H1 (cell line): Measurements from ENCODE around the gene COL27A1. TPM values are rescaled to one million over a fixed set of nuclear protein-coding genes. Genes with fewer than 3 reads are reported as not detected.

Experiments used
- CTCF ChIA-PET: fragments of 300-600 bp; sonication (Branson Sonifier 250); formaldehyde crosslinking; loops from one replicate; lab custom pipeline; 2021; ENCODE audit not compliant: partially characterized antibody; lab: Charles Lee
- POLR2A ChIA-PET: fragments of 300-600 bp; sonication (Branson Sonifier 250); formaldehyde crosslinking; loops from one replicate; lab custom pipeline; 2021; ENCODE audit warnings: inconsistent platforms; ENCODE audit not compliant: partially characterized antibody; lab: Charles Lee
- DNase-seq, 2 experiments: peaks; one replicate each; pipeline versions ENCODE4 v3.0.0 to v3.0.0-alpha.2; 2010 to 2022; ENCODE audit warnings: low spot score in 2 of 2, low read depth in 1 of 2, mixed read lengths in 1 of 2
- FAIRE-seq: peaks from 2 replicates; lab custom pipeline; 2011; peaks lifted over from hg19 to GRCh38; lab: Jason Lieb, UNC
- H2AFZ ChIP-seq: 2 replicates; pipeline ENCODE4 v1.8.1; 2012; ENCODE audit warnings: low read length, inconsistent platforms
- H2AK5ac ChIP-seq: 2 replicates; pipeline ENCODE4 v1.6.1; 2013; ENCODE audit warnings: low read depth, low read length
- H2BK120ac ChIP-seq: replicated peaks from 2 replicates; pipeline ENCODE3; 2013; ENCODE audit warnings: low read depth, low read length, inconsistent platforms
- H2BK12ac ChIP-seq: 2 replicates; pipeline ENCODE4 v1.6.1; 2013; ENCODE audit warnings: low read depth, low read length
- H2BK15ac ChIP-seq: 2 replicates; pipeline ENCODE4 v1.6.1; 2013; ENCODE audit warnings: low read length
- H2BK20ac ChIP-seq: 2 replicates; pipeline ENCODE4 v1.6.1; 2013; ENCODE audit warnings: low read length
- H2BK5ac ChIP-seq: 2 replicates; pipeline ENCODE4 v1.6.1; 2013; ENCODE audit warnings: low read depth, low read length
- H3K14ac ChIP-seq: 2 replicates; pipeline ENCODE4 v1.6.1; 2013; ENCODE audit warnings: inconsistent platforms; ENCODE audit not compliant: insufficient read length
- H3K18ac ChIP-seq: 2 replicates; pipeline ENCODE4 v1.6.1; 2013; ENCODE audit warnings: low read length; ENCODE audit errors: extremely low read depth
- H3K23ac ChIP-seq: 2 replicates; pipeline ENCODE4 v1.6.1; 2013; ENCODE audit warnings: inconsistent platforms; ENCODE audit not compliant: insufficient read length
- H3K23me2 ChIP-seq: 2 replicates; pipeline ENCODE4 v1.6.1; 2013; ENCODE audit warnings: low read depth, low read length
- H3K27ac ChIP-seq: 2 replicates; pipeline ENCODE4 v1.6.1; 2011; ENCODE audit warnings: low read depth, low read length, inconsistent platforms
- H3K27me3 ChIP-seq, 4 experiments: replicated peaks in 1 of 4; 1 replicate in 1 of 4; 2 replicates in 3 of 4; pipeline versions ENCODE4 v1.6.1 to v1.8.1; 2011 to 2013; ENCODE audit warnings: low read length in 3 of 4, mild to moderate bottlenecking in 3 of 4, inconsistent platforms in 2 of 4, mixed read lengths in 2 of 4, moderate library complexity in 1 of 4; ENCODE audit not compliant: control insufficient read depth in 3 of 4, insufficient read depth in 3 of 4; ENCODE audit errors: extremely low read depth in 1 of 4
- H3K36me3 ChIP-seq, 4 experiments: 2 replicates each; pipeline versions ENCODE4 v1.6.1 to v1.8.1; 2011 to 2013; ENCODE audit warnings: mild to moderate bottlenecking in 4 of 4, low read length in 3 of 4, moderate library complexity in 2 of 4, control low read depth in 1 of 4, inconsistent platforms in 1 of 4; ENCODE audit not compliant: insufficient read depth in 4 of 4, control insufficient read depth in 2 of 4
- H3K4ac ChIP-seq: replicated peaks from 2 replicates; pipeline ENCODE3; 2013; ENCODE audit warnings: low read length, low read depth, mixed read lengths, inconsistent platforms; ENCODE audit not compliant: insufficient read length
- H3K4me1 ChIP-seq, 4 experiments: replicated peaks in 1 of 4; 1 replicate in 1 of 4; 2 replicates in 3 of 4; pipeline versions ENCODE4 v1.6.1 to v1.8.1; 2011 to 2013; ENCODE audit warnings: low read length in 3 of 4, inconsistent platforms in 2 of 4, mixed read lengths in 1 of 4; ENCODE audit not compliant: insufficient read depth in 4 of 4, control insufficient read depth in 3 of 4
- H3K4me2 ChIP-seq, 2 experiments: 2 replicates each; pipeline versions ENCODE4 v1.6.1 to v1.8.1; 2011 to 2013; ENCODE audit warnings: low read depth in 2 of 2, low read length in 2 of 2, control low read depth in 1 of 2, inconsistent platforms in 1 of 2, mild to moderate bottlenecking in 1 of 2; ENCODE audit not compliant: insufficient read depth in 1 of 2
- H3K4me3 ChIP-seq, 4 experiments: fragments of 200-600, 300-600 bp in 1 of 4; sonication (generic), shearing (Covaris generic), sonication (Bioruptor Twin) in 1 of 4; 2 replicates each; pipeline versions ENCODE4 v1.5.1 to v1.8.1; 2011 to 2016; ENCODE audit warnings: low read length in 4 of 4, low read depth in 3 of 4, control low read depth in 2 of 4, inconsistent platforms in 2 of 4, mild to moderate bottlenecking in 2 of 4, mixed read lengths in 1 of 4, moderate library complexity in 1 of 4; ENCODE audit not compliant: insufficient read depth in 2 of 4; ENCODE audit errors: extremely low read depth in 1 of 4
- H3K56ac ChIP-seq: replicated peaks from 2 replicates; pipeline ENCODE3; 2013; ENCODE audit warnings: low read depth, mild to moderate bottlenecking, mixed read lengths, low read length, inconsistent platforms; ENCODE audit not compliant: insufficient read length
- H3K79me1 ChIP-seq: 2 replicates; pipeline ENCODE4 v1.6.1; 2013; ENCODE audit warnings: low read depth, low read length, control low read depth
- H3K79me2 ChIP-seq, 2 experiments: 2 replicates each; pipeline versions ENCODE4 v1.6.1 to v1.8.1; 2012 to 2013; ENCODE audit warnings: low read length in 2 of 2, mild to moderate bottlenecking in 2 of 2, inconsistent platforms in 1 of 2; ENCODE audit not compliant: insufficient read depth in 2 of 2, control insufficient read depth in 1 of 2
- H3K9ac ChIP-seq, 4 experiments: replicated peaks in 1 of 4; 1 replicate in 1 of 4; 2 replicates in 3 of 4; pipeline versions ENCODE4 v1.6.1 to v1.8.1; 2011 to 2013; ENCODE audit warnings: low read depth in 3 of 4, low read length in 3 of 4, control low read depth in 2 of 4, mild to moderate bottlenecking in 2 of 4, moderate library complexity in 2 of 4, inconsistent platforms in 1 of 4; ENCODE audit errors: extremely low read depth in 1 of 4
- H3K9me3 ChIP-seq, 2 experiments: 2 replicates each; pipeline versions ENCODE4 v1.6.1 to v1.8.1; 2012 to 2013; ENCODE audit warnings: mild to moderate bottlenecking in 2 of 2, moderate library complexity in 2 of 2, control low read depth in 1 of 2, inconsistent platforms in 1 of 2, low read depth in 1 of 2, low read length in 1 of 2, mixed read lengths in 1 of 2; ENCODE audit not compliant: insufficient read depth in 2 of 2
- H4K20me1 ChIP-seq, 2 experiments: replicated peaks in 1 of 2; 2 replicates each; pipeline versions ENCODE3 to v1.8.1; 2011 to 2013; ENCODE audit warnings: inconsistent platforms in 2 of 2, low read length in 2 of 2, mild to moderate bottlenecking in 1 of 2; ENCODE audit not compliant: insufficient read depth in 2 of 2, control insufficient read depth in 1 of 2
- H4K5ac ChIP-seq: 2 replicates; pipeline ENCODE4 v1.6.1; 2013; ENCODE audit warnings: low read length, low read depth, mixed read lengths, inconsistent platforms; ENCODE audit not compliant: insufficient read length
- H4K8ac ChIP-seq: 2 replicates; pipeline ENCODE4 v1.8.0; 2013; ENCODE audit warnings: mild to moderate bottlenecking, moderate library complexity, low read length, inconsistent platforms; ENCODE audit not compliant: insufficient read depth; ENCODE audit errors: extremely low read depth
- H4K91ac ChIP-seq: replicated peaks from 2 replicates; pipeline ENCODE3; 2013; ENCODE audit warnings: low read length, mixed read lengths, inconsistent platforms; ENCODE audit not compliant: insufficient read length
- YY1 ChIP-seq: IDR thresholded peaks from 2 replicates; pipeline ENCODE4 v1.6.1; 2011; ENCODE audit warnings: low read depth, mild to moderate bottlenecking, low read length
- WGBS, 2 experiments: shearing (Covaris generic) in 1 of 2; methylation state at CpG; one replicate each; pipeline versions ENCODE4 v1.1.6 to v1.1.7; 2013 to 2015; ENCODE audit warnings: low lambda C conversion rate in 2 of 2, mixed read lengths in 2 of 2, inconsistent platforms in 1 of 2, low coverage in 1 of 2, missing lambda C conversion rate in 1 of 2; ENCODE audit not compliant: insufficient replicate concordance in 2 of 2, insufficient coverage in 1 of 2, insufficient read length in 1 of 2; ENCODE audit errors: extremely low coverage in 1 of 2, missing lambda C conversion rate in 1 of 2; 5-methylcytosine and 5-hydroxymethylcytosine counted together
- polyA plus RNA-seq, 7 experiments: library from polyadenylated mRNA; depleted of rRNA in 3 of 7; stranded (reverse) in 5 of 7; unstranded in 2 of 7; fragments of >200 nt in 5 of 7; fragments of 200-250 nt in 2 of 7; gene quantifications; 1 replicate in 5 of 7; 2 replicates in 1 of 7; 4 replicates in 1 of 7; pipeline versions ENCODE4 v1.2.1 to v1.2.3, GENCODE V29; 2011 to 2013; ENCODE audit warnings: missing spikeins in 2 of 7, mixed read lengths in 2 of 7
- total RNA-seq: library from RNA; stranded (reverse); fragmentation: NEBNext Ultra II Directional; extraction: Animal tissue kit (Norgen Biotek cat#: 25700); gene quantifications from 2 replicates; pipeline ENCODE4 v1.2.1, GENCODE V29; 2021

The COL27A1 gene
- total and polyA plus RNA-seq, 2 of the 8 experiments (the other 6 are each of a cell fraction or from before 2014, with no cell fraction given), result 15.1 to 22.8 TPM

DNA sequence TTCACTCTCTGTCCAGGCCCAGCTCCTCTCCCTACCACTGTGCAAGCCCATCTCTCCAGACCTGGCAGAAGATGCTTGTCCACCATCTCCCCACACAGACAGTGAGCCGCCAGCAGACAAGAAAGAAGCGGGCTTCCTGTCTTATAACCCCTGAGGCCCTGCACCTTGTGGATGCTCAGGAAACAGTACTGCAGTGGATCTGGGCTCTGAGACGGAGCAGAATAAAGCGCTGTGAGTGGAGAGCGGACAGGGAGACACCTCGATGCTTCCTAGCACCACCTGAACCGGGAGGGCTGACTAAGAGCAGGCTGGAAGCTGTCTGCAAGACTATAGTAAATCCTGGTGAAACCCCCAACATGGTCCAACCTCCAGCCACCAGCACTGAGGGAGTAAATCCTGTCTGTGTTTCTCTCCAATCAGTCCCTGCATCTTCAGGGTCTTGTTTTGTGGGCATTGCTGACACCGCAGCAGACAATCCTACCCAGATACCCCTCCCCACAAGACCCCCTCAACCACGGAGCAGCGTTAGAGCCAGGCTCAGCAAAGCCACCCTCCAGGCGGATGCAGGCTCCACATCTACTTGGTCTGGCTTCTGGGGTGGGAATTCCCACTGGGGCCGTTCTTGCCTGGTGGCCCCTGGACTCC lies 193.0 kb downstream of the COL27A1 start:
- 87% methylated on average over 12 of the region's 12 CpGs; no CpG with 5 or more reads in 1 of the 2 experiments for WGBS, 2 experiments
- Histone ChIP-seq H2AK5ac (no peak overlapping the region), H3K27ac (no peak overlapping the region), H3K4me1 (peaks cover 4 to 11% (median 8%) of the 10 kb centered on the region in 4 experiments; a peak in 6 of 7 replicates), H3K23me2 (no peaks in the 10 kb centered on the region), H3K27me3 (no peaks in the 10 kb centered on the region), H3K9ac (no peak overlapping the region; a peak in 1 of 7 replicates), H4K5ac (no peak overlapping the region), H4K20me1 (no peaks in the 10 kb centered on the region), H2BK15ac (no peak overlapping the region), H3K56ac (no peak overlapping the region), H4K91ac (no peak overlapping the region), H3K36me3 (peaks cover 13 to 82% (median 51%) of the 10 kb centered on the region in 4 experiments; a peak in 7 of 8 replicates), H3K18ac (no peak overlapping the region), H3K4me2 (peak overlapping the region in 1 of 2 experiments; percentile 59; a peak in 2 of 4 replicates), H2AFZ (no peak overlapping the region), H3K9me3 (no peaks in the 10 kb centered on the region), H2BK120ac (no peak overlapping the region), H4K8ac (no peak overlapping the region; the same call in 1 of the 2 replicates), H2BK5ac (peak overlapping the region; percentile 85), H2BK12ac (no peak overlapping the region), H2BK20ac (no peak overlapping the region), H3K23ac (no peak overlapping the region)
- POLR2A ChIA-PET, result interaction anchor here (0.6 to 1.9 kb wide), 9 partner anchors 8 to 240 kb away, joined by 3 to 6 read pairs (median 4); no protein-coding TSS in a partner anchor
- no peak for FAIRE-seq
- no peak for DNase-seq
- CTCF ChIA-PET, result interaction anchor here (0.7 to 4.5 kb wide), 3 partner anchors 8 to 213 kb away, joined by 3 to 21 read pairs (median 4); no protein-coding TSS in a partner anchor
- no peak for TF ChIP-seq YY1
- TF ChIP-seq, all 59 proteins: peak for 0
- H3K4ac ChIP-seq, result no peak overlapping the region
- H3K79me1 ChIP-seq, result no peaks in the 10 kb centered on the region
- no peaks in the 10 kb centered on the region for H3K79me2 ChIP-seq
- H3K4me3 ChIP-seq, result no peak overlapping the region
- no peak overlapping the region for H3K14ac ChIP-seq
